Subcutaneous adipose tissue (tissue), 4 donors: Measurements from ENCODE around the gene PLS1. TPM values are rescaled to one million over a fixed set of nuclear protein-coding genes. Genes with fewer than 3 reads are reported as not detected.

Experiments
- total RNA-seq, 4 donors: library from RNA; depleted of rRNA; stranded (reverse); fragments of >200 nt; gene quantifications; one replicate each; pipeline ENCODE4 v1.1.0, GENCODE V29; 2016
- TF ChIP-seq, protein P1 (sequence below): fragments of 450-650 bp; IDR thresholded peaks from one replicate; pipeline ENCODE4 v1.5.1; 2016; ENCODE audit warnings: low read depth, mild to moderate bottlenecking, control low read depth, antibody characterized with exemption, moderate library complexity

Gene PLS1
- total RNA-seq, 4 donors from 2014 or later, result 0.88 to 2.9 (median 2.4) TPM; not detected in 1

DNA sequence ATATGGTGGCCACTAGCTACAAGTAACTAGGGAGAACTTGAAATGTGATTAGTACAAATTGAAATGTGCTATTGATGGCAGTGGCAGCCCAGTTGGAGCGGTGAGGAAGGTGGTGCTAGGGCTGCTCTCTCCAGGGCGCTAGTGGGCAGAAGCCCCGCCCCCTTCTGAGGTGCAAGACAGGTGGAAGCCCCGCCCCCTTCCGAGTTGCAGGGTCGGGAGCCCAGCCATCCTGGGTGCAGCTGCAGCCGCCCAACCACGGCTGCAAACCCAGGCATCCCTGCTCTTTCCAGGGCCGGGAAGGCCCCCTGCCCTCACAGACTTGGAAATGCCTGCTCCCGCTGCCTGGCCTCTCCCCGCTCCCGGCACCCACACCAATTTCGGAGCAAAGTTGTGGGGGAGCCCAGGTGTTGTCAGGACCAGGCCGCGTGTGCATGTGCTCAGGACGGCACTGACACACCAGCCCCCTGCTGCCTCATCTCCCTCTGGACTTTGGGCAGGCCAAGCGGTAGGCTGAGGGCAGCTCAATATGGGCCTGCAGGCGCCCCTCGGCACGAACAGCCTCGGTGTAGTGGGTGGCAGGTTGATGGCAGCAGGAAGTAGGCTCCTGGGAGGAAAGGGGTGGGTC lies 27.7 kb upstream of the PLS1 start:
- TF ChIP-seq, protein P1, sequence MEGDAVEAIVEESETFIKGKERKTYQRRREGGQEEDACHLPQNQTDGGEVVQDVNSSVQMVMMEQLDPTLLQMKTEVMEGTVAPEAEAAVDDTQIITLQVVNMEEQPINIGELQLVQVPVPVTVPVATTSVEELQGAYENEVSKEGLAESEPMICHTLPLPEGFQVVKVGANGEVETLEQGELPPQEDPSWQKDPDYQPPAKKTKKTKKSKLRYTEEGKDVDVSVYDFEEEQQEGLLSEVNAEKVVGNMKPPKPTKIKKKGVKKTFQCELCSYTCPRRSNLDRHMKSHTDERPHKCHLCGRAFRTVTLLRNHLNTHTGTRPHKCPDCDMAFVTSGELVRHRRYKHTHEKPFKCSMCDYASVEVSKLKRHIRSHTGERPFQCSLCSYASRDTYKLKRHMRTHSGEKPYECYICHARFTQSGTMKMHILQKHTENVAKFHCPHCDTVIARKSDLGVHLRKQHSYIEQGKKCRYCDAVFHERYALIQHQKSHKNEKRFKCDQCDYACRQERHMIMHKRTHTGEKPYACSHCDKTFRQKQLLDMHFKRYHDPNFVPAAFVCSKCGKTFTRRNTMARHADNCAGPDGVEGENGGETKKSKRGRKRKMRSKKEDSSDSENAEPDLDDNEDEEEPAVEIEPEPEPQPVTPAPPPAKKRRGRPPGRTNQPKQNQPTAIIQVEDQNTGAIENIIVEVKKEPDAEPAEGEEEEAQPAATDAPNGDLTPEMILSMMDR, result no peak

DNA sequence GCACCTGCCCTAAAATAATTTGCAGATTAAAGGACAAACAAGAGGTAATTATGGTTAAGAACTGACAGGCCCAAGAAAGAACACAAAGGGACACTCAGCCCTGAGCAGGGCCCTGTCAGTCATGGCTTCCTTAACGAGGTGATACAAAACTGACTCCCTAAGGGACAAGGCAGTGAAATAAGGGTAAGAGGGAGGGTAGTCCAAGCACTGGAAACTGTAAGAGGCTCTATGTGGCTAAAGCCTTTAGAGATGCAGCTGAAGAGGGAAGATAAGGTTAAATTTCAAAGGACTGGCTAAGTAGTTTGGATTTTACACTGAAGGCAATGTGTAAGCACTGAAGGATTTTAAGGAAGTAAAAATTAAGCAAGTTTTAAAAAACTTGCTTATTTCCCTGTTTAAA lies 21.5 kb upstream of the PLS1 start:
- TF ChIP-seq, protein P1, result no peak

DNA sequence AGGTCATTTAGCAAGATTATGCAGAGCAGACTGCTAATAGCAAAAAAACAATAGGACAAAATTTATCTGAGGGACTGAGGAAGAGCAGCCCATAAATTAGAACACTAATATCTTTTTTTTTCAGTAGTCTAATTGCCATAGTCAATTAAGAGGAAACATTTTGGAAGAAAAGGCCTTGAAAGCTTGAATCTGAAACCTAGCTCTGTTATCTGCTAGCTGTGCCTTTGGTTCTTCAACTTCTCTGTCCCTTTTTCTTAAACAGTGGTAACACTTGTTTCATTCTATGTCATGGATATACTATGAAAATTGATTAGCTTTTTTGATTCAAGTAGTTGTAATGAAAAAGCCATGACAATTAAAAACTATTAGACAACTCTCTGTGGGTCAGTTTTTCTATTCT lies 19.4 kb upstream of the PLS1 start:
- TF ChIP-seq, protein P1, result no peak

DNA sequence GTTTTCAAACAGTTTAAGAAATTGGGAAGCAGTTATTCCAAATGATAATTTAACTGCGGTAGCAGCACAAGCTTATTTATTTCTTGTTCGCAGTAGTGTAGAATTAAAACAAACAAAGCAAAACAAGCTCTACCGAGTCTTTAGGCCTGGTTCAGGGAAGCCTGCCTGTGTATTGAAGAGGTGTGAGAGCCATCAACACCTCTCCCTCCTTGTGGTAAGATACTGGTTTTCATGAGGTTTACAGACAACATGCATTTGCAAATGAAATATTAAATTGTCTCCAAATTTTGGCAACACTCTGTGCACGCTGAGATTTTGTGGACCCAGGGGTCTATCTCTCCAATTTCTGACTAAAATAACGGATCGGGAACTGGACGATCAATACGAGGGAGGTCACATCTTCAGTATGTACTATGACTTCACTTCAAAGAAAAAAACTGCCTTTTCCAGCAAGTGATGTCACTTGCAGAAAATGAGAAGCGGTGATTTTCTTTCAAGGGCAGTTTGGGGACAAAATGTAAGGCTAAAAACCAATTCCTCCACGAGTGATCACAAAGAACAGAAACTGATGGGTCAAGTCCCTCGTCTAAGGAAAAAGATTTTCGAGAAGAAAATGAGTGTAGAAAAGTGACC lies 18.4 kb upstream of the PLS1 start:
- TF ChIP-seq, protein P1, result no peak

DNA sequence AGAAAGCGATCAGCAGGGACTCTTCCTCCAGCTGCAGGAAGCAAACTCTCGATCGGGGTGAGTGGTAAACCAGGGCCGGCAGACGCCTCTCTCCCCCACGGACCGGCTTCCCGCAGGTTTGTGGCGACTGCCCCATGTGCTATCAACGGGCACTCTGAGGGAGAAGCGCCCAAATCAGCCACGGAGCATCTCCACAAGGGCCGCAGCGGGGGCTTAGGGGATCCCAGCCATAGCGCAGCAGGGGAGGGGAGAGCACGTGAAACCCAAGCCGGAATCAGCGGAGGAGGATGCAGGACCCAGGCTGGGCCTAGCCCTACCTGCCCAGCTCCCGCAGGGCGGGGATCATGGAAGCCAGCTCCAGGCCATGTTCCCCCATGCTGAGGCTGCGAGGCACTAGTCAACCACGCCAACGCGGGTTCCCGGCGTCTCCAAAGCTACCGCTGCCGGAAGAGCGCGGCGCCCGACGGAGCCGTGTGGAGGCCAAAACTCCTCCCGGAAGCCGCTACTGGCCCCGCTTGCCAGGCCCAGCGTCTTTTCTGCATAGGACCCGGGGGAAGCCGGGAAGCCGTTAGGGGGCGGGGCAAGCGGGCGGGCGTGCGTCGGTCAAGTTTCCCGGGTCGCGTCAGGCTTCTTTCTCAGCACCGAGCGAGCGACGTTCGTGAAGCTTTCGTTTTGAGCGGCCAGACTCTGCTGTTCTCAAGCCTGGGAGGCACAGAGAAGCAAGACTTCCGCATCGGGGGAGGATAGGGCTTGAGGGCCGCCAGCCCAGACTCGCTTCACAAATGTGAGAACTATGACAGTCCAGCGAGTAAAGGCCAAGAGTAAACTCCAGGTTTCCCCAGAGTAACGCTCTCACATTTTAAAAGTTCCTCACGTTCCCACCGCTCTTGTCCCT lies 17.6 kb upstream of the PLS1 start, which contains the start of gene ATR:
Gene ATR (minus strand): TSS at position 405 of the 895 bp plus-strand sequence. CDS start 29 bp downstream, at position 376.
- TF ChIP-seq, protein P1, result no peak

DNA sequence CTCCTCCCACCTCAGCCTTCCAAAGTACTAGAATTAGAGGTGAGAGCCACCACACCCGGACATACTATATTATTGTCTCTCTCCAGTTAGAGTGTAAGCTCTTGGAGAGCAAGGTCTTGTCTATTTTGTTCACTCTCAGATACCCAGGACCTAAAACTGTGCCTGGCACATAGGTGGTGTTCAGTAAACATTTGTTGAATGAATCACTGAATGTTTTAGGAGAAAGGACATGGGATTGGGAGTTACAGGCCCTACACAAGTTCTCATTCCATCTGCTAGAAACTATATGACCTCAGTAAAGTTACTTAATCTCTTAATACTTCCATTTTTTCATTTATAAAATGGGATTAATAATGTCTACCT lies 16.2 kb upstream of the PLS1 start:
- TF ChIP-seq, protein P1, result no peak
